GM21528 (cell line): ENCODE results near the gene MAPT.

ENCODE experiments used
- ATAC-seq: cut with Tn5 transposase; IDR thresholded peaks from one replicate; pipeline ENCODE4 v1.9.1; 2021; ENCODE audit warnings: mild to moderate bottlenecking, moderate library complexity; ENCODE audit not compliant: unreplicated experiment, low FRiP score

MAPT gene

DNA sequence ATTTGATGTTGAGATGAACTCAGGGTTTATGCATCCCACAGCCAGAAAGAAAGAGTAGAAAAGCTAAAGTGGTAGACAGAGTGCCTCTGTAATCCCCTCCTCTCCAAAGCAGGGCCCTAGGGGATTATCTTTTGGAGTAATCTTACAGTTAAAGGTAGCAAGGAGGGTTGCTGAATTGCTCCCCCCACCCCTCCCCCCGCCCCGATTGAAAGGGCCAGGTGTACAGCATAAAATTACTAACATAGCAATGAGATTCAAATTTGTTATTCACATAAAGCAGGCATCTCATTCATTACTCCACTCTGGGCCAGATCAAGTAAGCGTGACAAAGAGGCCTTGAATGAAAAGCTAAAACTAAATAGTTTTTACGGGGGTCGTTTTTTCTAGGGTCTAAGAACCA lies 177.4 kb downstream of the MAPT start:
- no peak for ATAC-seq

DNA sequence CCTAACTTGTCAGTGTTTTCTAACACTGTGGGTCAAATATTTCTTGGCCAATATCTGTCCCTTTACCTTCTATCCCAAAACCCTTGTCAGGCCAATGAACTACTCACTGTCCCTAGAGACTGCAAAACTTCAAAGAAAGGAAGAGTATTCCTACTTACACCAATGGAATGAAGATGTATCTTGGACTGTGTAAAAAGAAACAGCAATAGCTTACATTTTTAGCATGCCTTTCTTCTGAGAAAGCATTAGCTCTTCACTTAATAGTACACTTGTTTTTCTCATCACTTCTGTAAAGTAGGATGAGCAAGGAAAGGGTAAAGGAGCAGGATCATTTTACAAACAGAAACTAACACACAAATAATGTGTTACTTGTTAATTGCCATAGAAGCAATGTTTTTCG lies 178.6 kb downstream of the MAPT start:
- ATAC-seq, result no peak

DNA sequence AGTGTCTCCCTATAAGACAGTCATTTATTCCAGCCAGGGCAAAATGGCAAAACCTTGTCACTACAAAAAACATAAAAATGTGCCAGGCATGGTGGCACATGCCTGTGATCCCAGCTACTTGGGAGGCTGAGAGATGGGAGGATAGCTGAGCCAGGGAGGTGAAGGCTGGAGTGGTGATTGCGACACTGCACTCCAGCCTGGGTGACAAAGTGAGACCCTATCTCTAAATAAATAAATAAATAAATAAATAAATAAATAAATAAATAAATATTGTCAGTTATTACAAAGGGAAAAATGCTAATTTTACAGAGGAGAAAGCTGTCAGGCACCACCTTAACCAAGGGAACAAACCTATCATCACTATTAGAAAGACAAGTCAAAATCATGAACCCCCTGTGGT lies 180.2 kb downstream of the MAPT start:
- no peak for ATAC-seq
